MG63 (cell line): ENCODE results near the gene FNDC3B. TPM values are rescaled to one million over a fixed set of nuclear protein-coding genes. Genes with fewer than 3 reads are reported as not detected.

ENCODE experiments used
- DNase-seq: peaks from one replicate; pipeline ENCODE4 v3.0.0-alpha.2; 2020
- H3K27me3 ChIP-seq: fragments of 250-450 bp; sonication (Bioruptor Pico); 2 replicates; pipeline ENCODE4 v1.5.1; 2020; ENCODE audit warnings: mild to moderate bottlenecking, moderate library complexity
- H3K36me3 ChIP-seq: fragments of 250-450 bp; sonication (Bioruptor Pico); 2 replicates; pipeline ENCODE4 v1.5.1; 2020; ENCODE audit warnings: mild to moderate bottlenecking, moderate library complexity
- H3K4me3 ChIP-seq: fragments of 250-450 bp; sonication (Bioruptor Pico); 2 replicates; pipeline ENCODE4 v1.5.1; 2020; ENCODE audit warnings: mild to moderate bottlenecking, moderate library complexity
- H3K9me3 ChIP-seq: fragments of 250-450 bp; sonication (Bioruptor Pico); 2 replicates; pipeline ENCODE4 v1.5.1; 2020; ENCODE audit warnings: mild to moderate bottlenecking, moderate library complexity
- total RNA-seq: library from RNA; depleted of rRNA; stranded (reverse); fragments of >200 nt; shearing (Covaris generic); gene quantifications from 2 replicates; pipeline ENCODE4 v1.2.3, GENCODE V29; 2014; ENCODE audit warnings: low replicate concordance

Gene FNDC3B
- total RNA-seq, 1 experiment from 2014 or later: 53.7 TPM

GRCh38 chr3:172217877-172218276 is 178.5 kb downstream of the FNDC3B start:
- H3K36me3 ChIP-seq: peaks cover 5% of the 10 kb centered on the region
- DNase-seq: no peak

DNA sequence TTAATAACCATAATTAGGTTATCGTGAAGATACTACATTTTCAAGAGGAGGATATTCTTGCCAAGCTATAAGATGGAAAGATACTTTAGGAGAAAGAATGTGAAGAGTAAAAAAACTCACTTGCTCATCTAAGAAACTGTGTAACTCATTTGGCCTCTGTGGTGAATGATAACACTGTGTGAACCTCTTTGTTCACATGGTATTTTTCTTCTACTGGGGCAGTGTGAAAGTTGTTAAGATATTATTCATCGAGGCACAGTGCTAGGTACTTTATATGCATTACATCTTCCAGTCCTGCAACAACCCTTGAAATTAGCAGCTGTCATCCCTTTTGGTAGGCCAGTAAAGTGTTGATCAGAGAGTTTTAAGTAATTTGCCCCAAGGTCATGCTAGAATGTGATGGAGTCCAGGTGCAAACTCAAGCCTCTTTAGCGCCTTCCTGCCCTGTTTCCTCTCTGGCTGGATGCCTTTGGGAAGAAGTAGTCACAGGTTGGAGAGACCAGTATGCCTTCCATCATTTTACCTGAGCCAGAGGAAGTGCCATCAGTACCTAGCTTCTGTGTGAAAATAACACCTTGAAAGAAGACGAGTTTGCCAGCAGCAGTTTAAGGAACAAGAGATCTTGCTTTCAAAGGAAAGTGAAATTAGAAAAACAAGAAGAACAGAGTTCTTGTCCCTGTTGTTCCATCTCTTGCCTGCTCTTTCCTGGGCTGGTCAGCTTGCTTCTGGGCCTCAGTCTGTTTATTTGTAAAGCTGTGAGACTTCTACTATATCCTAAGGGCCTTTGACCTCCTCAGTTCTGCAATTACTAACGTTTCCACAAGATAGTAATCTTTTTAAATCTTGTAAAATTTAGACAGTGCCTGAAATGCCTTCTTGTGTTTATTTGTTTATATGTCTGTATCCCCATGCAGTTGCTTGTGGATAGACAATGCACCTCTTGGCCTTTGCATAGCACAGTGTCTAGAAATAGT is 179.3 kb downstream of the FNDC3B start:
- DNase-seq: no peak
- H3K4me3 ChIP-seq: no peak overlapping the region
- peaks cover 2% of the 10 kb centered on the region for H3K36me3 ChIP-seq
- H3K27me3 ChIP-seq: no peaks in the 10 kb centered on the region
- H3K9me3 ChIP-seq: no peaks in the 10 kb centered on the region

More at GRCh38 chr3:172217877-172218276, 178.5 kb downstream of the FNDC3B start:
- Histone ChIP-seq H3K9me3 (no peaks in the 10 kb centered on the region), H3K27me3 (no peaks in the 10 kb centered on the region), H3K4me3 (no peak overlapping the region)

DNA sequence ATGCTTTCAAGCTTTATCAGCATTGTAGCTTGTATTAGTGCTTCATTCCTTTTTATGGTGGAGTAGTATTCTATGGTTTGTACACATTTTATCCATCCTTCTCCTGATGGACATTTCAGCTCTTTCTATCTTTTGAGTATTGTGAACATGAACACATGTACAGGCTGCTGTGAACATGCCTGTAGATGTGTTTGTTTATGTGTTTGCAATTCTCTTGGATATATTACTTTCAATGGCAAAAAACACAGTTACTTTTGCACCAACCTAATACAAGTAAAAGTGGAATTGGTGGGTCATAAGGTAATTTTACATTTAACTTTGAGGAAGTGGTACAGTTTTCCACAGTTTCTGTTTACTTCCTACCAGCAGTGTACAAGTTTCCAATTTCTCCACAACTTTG is 180.4 kb downstream of the FNDC3B start:
- Histone ChIP-seq H3K9me3 (no peaks in the 10 kb centered on the region), H3K4me3 (no peak overlapping the region), H3K27me3 (no peaks in the 10 kb centered on the region), H3K36me3 (peaks cover 4% of the 10 kb centered on the region)
- DNase-seq: no peak

DNA sequence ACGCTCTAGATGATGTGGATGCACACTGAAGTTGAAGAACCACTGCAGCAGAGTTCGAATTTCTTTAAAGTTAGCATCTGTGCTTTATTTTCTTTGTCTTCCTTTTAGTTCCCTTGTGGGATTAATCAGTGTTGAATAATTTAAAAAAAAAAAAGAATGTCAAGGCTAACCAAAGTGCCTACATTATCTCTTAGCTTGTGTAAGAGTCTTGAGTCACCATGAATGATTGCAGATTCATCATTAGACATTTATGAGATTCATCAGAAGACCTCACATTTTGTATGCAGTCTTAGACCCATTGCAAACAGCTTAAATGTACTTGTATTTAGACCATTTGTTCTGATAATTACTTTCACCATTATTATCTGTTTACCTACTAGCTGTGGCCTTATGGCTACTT is 182.2 kb downstream of the FNDC3B start:
- H3K9me3 ChIP-seq: no peaks in the 10 kb centered on the region
- H3K27me3 ChIP-seq: no peaks in the 10 kb centered on the region
- no peak for DNase-seq
- H3K4me3 ChIP-seq: no peak overlapping the region
- H3K36me3 ChIP-seq: peaks cover 10% of the 10 kb centered on the region

DNA sequence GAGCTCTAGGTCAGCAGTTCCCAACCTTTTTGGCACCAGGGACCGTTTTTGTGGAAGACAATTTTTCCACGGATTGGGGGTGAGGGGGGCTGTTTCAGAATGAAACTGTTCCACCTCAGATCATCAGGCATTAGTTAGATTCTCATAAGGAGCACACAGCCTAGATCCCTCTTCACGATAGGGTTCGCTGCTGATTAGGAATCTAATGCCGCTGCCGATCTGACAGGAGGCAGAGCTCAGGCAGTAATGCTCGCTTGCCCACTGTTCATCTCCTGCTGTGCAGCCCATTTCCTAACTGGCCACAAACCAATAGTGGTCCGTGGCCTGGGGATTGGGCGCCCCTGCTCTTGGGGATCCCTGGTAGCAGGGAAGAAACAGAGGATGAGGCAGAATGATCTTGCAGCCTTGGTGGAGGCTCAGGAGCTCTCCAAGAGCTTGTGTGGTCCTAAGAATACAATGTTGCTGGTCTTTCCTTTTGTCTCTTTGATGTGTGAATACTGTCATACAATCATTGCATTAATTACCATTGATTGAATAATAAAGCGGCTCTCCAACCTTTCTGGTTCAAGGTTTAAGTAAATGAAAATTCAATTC is 183.2 kb downstream of the FNDC3B start:
- Histone ChIP-seq H3K9me3 (no peaks in the 10 kb centered on the region), H3K36me3 (peaks cover 18% of the 10 kb centered on the region), H3K27me3 (no peaks in the 10 kb centered on the region), H3K4me3 (no peak overlapping the region)
- no peak for DNase-seq

- H3K27me3 ChIP-seq: no peaks in the 10 kb centered on the region
- no peak for DNase-seq
- H3K9me3 ChIP-seq: no peaks in the 10 kb centered on the region
- peaks cover 30% of the 10 kb centered on the region for H3K36me3 ChIP-seq
- no peak overlapping the region for H3K4me3 ChIP-seq
Measured at GRCh38 chr3:172223870-172224269, 184.5 kb downstream of the FNDC3B start.

DNA sequence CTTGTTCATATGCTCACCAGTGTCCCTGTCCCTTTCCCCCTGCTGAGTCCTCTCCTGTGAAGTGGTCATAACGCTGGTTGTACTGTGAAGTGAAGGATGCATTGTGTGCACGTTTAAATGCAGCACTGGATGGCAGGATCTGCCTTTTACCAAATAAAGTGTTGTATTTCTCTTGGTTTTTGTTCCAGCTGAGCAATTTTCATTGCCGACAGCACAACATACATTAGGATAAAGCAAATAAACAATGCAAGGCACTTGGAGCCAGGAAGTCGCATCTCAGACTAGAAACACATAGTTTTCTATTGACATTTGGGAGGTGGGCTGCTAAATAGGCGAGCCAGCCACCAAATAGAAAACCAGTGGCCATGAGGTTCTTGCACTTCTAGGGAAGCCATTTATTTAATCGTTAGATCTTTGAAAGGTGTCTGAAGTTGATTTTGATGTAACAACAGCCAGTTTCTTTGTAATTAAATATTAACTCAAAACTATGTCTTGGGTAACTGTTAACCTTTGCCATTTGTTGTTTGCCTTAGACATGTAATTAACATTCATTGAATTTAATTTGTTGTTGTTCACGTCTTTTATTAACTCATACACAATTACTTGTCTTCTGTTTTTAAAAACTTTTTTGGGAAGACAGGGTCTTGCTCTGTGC is 185.3 kb downstream of the FNDC3B start:
- DNase-seq: no peak
- Histone ChIP-seq H3K9me3 (no peaks in the 10 kb centered on the region), H3K4me3 (no peak overlapping the region), H3K36me3 (peaks cover 37% of the 10 kb centered on the region), H3K27me3 (no peaks in the 10 kb centered on the region)

- H3K27me3 ChIP-seq: no peaks in the 10 kb centered on the region
- H3K9me3 ChIP-seq: no peaks in the 10 kb centered on the region
- H3K36me3 ChIP-seq: peaks cover 39% of the 10 kb centered on the region
- H3K4me3 ChIP-seq: no peak overlapping the region
- DNase-seq: no peak
Measured at GRCh38 chr3:172225215-172225707, 185.9 kb downstream of the FNDC3B start.

DNA sequence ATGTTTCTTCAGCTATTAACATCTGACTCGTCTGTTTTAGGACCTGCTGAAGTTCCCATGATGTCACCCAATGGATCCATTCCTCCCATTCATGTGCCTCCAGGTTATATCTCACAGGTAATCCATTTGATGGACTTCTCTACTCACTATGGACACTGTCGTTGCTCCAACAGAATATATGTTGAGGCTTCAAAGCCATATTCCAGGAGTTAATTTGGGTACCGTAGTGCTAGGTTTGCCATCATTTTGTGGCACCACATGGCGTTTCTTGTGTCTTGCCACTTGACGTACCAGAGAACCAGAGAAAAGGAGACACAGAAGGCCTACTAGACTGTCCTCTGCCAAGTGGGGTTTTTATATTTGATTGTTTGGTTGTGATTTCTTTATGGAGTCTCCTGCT is 187.5 kb downstream of the FNDC3B start:
- no peak for DNase-seq
- peaks cover 48% of the 10 kb centered on the region for H3K36me3 ChIP-seq
- no peaks in the 10 kb centered on the region for H3K27me3 ChIP-seq
- no peaks in the 10 kb centered on the region for H3K9me3 ChIP-seq
- H3K4me3 ChIP-seq: no peak overlapping the region

DNA sequence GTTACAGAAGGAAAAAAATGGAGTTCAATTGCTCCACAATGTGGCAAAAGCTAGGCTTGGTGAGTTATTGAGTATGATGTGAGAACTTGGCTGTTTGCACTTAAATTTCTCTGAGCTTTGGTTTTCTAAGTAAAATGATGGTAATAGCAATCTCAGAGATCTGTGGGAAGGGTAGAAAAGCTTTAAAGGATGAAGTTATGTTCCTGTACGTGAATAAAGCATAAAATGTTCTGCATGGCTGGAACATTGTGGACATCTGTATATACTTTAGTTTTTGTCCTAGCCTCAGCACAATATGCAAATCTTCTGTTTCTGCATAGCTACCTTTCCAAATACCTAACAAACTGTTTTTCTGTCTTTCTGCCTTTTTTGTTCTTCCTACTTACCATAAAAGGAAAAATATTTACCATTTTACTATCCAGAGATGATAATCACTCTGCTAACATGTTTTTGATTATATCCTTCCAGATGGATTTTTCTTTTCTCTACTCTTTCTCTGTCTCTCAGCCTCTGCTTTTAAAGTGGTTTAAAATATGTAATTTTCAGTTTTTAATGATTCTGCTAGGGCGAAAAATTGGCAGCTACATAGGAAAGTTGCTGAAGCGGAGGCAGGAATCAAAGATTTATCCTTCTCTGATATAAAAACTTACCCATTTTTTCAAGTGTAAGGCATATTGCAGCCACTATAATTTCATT is 188.1 kb downstream of the FNDC3B start:
- no peak for DNase-seq
- Histone ChIP-seq H3K9me3 (no peaks in the 10 kb centered on the region), H3K36me3 (peaks cover 48% of the 10 kb centered on the region), H3K27me3 (no peaks in the 10 kb centered on the region), H3K4me3 (no peak overlapping the region)

DNA sequence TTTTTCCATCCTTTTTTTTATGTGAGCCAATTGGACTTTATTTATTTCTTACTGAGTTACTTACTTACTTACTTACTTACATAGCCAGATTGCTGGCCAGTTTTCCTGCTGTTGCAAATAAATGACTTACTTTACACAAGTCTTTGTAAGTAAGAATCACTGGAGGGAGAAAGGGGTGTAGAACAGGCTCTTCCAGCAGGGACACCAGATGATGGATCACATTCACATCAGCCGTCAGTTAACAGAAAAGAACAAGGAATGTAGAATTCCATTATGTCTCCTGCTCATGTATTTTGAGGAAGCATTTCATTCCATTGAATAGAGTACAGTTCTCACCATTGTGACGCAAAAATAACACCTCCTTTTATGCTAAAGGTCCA is 188.6 kb downstream of the FNDC3B start:
- Histone ChIP-seq H3K4me3 (no peak overlapping the region), H3K9me3 (no peaks in the 10 kb centered on the region), H3K27me3 (no peaks in the 10 kb centered on the region), H3K36me3 (peaks cover 48% of the 10 kb centered on the region)
- no peak for DNase-seq

- Histone ChIP-seq H3K27me3 (no peaks in the 10 kb centered on the region), H3K36me3 (peaks cover 45% of the 10 kb centered on the region), H3K9me3 (no peaks in the 10 kb centered on the region), H3K4me3 (no peak overlapping the region)
- no peak for DNase-seq
Measured at GRCh38 chr3:172229462-172229861, 190.1 kb downstream of the FNDC3B start.

DNA sequence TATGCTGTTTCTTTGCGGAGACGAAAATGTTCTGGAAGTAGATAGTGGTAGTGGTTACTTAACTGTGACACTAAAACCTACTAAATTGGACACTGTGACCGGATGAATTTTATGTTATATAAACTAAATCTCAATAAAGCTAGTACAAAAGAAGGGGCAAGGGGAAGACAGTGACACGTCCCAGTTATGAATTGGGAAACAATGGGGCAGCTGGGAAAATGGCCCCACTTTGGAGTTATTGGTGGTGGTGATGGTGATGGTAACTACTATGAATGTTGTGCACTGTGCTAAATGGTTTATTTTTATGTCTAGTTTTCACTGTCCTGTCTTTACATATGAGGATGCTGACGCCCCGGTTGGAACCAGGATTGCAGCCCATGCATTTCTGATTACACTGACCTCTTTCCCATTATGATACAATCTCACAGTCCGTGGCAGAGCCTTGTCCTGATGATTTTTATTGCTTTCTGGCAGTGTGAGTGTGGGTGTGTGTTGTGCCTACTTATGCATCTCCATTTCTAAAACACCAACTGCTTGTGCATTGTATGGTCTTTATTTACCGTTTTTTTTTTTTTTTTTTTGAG is 192.0 kb downstream of the FNDC3B start:
- no peaks in the 10 kb centered on the region for H3K27me3 ChIP-seq
- H3K9me3 ChIP-seq: no peaks in the 10 kb centered on the region
- H3K4me3 ChIP-seq: no peak overlapping the region
- no peak for DNase-seq
- H3K36me3 ChIP-seq: peaks cover 38% of the 10 kb centered on the region

- Histone ChIP-seq H3K36me3 (peaks cover 31% of the 10 kb centered on the region), H3K4me3 (no peak overlapping the region), H3K27me3 (no peaks in the 10 kb centered on the region), H3K9me3 (no peaks in the 10 kb centered on the region)
- DNase-seq: no peak
Measured at GRCh38 chr3:172232579-172233212, 193.3 kb downstream of the FNDC3B start.

DNA sequence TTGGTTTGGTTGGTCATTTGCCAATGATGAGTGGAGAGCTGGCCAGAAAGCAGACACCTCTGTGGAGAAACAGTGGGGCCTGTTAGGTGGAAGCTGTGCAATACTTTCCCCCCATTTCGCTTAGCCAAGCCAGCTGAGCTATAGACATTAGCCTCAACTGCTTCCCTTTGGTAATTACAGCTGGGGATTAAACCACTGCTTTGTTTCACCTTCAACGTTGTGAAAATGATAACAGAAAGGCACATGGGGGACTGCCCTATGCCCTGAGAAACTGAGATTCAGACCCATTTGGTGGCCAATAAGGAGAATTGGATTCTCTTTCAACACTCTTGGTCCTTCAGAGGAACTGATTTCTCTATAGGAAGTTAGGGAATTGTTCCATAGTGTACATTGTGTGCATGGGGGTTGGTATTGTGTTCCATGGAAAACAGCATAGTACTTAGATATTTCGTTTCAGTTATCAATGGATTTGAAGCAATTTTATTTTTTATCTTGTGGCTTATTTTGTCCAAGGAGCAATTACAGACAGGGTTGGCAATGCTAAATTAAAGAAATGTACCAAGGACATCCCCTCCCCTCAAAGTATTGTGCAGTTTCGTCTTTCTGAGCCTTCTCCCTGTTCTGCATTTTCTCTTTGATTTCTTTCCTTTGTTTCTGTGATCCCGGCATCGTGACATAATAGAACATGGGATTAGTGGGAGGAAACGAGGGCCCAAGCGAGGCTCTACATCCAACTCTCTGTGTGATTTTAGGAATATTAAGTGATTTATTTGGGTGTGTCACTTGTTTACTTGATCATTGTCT is 194.3 kb downstream of the FNDC3B start:
- Histone ChIP-seq H3K27me3 (no peaks in the 10 kb centered on the region), H3K4me3 (no peak overlapping the region), H3K9me3 (no peaks in the 10 kb centered on the region), H3K36me3 (peaks cover 29% of the 10 kb centered on the region)
- DNase-seq: no peak
